ENCODE measurements around the gene PEX11G.

The PEX11G gene

DNA sequence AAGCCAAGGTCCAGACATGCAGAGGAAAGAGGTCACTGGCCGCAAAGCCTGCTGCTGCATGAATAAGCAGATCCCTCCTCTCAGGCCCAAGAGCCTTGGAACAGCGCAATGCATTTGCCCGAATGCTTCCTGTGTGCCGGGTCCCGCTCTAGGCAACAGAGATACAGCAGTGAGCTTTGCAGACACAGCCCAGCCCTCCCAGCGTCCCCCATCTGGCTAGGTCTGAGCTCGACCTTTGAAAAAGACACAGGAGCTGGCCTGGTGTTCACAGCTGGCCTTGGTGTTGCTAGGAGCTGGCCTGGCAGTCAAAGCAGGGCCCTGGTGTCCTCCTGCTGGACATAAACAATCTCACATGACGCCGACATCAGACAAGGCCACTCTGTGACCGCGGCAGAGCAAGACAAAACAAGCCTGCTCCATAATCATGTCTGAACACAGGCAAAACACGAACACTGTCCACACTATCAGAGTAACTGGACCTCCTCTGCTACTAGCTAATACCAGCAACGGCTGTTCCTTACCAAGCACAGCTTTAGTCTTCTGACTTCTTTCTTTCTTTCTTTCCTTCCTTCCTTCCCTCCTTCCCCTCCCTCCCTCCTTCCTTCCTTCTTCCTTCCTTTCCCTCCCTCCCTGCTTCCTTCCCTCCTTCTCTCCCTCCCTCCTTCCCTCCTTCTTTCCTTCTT, 5.7 kb upstream of the PEX11G start:
- DNase-seq (ENCODE audit: low read depth), result no peak

- no peak for DNase-seq (ENCODE audit: low read depth)
Observed at GRCh38 chr19:7492558-7492957, 3.7 kb upstream of the PEX11G start.

GRCh38 chr19:7492142-7492541, 3.3 kb upstream of the PEX11G start:
- no peak for DNase-seq (ENCODE audit: low read depth)

GRCh38 chr19:7489609-7490044, 792 bp upstream of the PEX11G start:
- no peak for DNase-seq (ENCODE audit: low read depth)

DNA sequence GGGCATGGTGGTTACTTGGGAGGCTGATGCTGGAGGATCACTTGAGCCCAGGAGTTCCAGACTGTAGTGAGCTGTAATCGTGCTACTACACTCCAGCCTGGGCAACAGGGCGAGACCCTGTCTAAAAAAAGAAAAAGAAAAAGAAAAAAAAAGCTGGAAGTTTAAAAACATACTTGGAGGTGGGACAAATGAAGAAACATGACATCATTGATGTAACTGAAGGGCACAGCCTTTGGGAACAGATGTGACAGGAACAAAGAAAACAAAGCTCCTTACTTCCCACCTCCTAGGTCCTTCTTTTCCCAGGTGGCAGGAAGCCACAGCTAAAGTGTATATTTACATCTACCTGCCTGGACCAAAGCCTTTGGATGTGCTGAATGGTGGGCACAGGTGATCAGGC, 1.9 kb downstream of the PEX11G start:
- no peak for DNase-seq (ENCODE audit: low read depth)

- no peak for DNase-seq (ENCODE audit: low read depth)
Observed at GRCh38 chr19:7483720-7484201, 5.1 kb downstream of the PEX11G start.

- no peak for DNase-seq (ENCODE audit: low read depth)
Observed at GRCh38 chr19:7482584-7483439, 6.0 kb downstream of the PEX11G start.

- no peak for DNase-seq (ENCODE audit: low read depth)
Observed at GRCh38 chr19:7480970-7481255, 7.9 kb downstream of the PEX11G start.

DNA sequence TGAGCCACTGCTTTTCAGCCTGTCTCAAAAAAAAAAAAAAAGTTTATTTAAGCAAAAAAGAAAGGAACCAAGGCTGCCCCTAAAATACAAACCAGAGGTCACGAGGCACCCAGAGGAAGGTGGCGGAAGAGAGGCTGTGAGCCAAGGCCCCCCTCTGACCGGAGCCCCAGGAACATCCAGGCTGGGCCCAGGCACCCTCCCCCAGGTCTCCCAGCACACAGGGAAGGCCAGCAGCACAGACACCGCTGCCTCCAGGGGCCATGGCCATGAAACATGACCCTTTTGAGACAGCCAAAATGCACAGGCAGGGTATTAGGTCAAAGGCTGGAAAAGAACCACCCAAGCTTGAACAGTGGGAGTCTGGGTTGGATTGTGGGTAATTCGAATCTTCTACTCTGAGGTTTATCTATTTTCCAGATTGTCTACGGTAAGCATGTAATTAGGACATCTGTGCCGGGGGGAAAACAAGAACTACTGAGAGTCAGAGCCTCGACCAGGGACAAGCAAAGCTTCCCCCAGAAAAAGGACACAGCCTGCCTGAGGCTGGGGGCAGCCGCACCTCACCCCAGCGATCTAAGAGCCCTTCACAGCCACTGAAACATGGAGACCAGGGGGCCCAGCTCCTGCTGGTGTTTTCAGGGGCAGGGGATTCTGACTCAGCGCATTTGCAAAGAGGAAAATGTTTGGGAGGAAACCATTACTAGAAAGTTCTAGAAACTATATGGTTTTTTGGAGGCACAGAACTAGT, 8.4 kb downstream of the PEX11G start:
- DNase-seq (ENCODE audit: low read depth), result no peak

- DNase-seq (ENCODE audit: low read depth), result no peak
Observed at GRCh38 chr19:7478843-7479227, 10.0 kb downstream of the PEX11G start.

GRCh38 chr19:7478173-7478842, 10.5 kb downstream of the PEX11G start:
- DNase-seq (ENCODE audit: low read depth), result no peak

- DNase-seq (ENCODE audit: low read depth), result no peak
Observed at GRCh38 chr19:7477758-7478157, 11.1 kb downstream of the PEX11G start.

DNA sequence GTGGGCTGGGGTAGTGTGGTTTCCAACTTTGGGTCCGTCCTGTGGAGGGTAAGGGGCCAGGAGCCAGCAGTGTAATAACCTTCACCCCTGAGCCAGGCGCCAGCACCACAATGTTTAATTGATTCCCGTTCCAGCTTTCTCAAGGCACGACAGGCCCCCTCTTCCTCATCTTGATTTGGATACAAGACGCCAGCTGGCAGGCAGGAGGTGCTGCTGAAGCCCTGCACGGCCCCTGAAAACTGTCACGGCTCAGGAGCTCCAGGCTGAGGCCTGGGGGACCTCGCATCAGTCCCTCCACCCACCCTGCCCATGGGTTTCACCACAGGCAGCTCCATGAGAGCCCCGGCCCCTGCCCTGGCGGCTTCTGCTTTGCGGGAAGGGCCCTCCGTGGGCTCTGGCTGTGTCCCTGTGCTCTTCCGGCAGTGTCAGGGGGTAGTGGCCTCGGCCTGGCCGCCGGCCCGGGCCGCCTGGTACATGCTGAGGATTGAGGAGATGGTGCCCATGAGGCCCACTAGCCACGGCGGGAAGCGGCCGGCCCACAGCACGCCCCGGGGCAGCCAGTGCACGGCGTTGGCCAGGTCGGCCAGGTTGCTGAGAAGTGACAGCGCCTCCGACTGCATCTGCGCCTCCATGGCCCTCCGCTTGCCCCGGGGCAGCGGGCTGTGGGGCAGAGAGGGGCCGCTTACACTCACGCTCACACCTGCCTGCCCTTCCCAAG, 11.9 kb downstream of the PEX11G start:
- no peak for DNase-seq (ENCODE audit: low read depth)

DNA sequence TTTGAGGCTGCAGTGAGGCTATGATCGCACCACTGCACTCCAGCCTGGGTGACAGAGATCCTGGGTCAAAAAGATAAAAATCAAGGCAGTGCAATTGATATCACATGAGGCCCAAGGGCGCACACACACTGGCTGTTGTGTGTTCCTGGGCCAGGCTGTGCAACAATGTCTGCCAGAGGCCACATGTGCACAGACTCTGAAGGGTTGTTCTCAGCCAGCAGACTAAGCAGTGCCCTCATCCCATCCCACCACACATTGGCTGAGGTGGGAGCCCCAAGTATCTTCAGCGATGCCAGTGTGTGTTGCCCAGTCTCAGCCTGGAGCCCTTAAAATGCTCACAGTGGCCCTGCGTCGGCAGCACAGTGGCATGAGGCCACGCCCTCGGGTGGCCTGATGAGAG, 12.6 kb downstream of the PEX11G start:
- no peak for DNase-seq (ENCODE audit: low read depth)

DNA sequence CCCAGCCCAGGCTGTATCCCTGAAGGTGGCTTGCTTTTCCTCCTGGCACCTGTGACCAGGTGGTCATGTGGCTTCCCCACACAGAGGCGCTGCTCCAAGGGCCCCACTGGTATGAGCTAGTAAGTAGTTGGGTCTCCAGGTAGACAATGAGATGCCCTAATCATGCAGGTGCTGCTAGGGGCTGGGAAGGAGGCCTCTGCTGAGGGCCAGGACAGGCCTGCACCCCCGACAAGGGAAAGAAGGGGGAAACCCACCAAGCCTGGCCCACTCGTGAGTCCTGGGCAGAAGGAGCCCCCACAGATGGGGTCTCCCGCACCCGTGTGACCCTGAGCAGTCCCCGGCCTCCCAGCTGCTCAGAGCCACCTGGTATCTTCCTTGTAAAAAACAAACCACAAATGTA, 13.2 kb downstream of the PEX11G start:
- DNase-seq (ENCODE audit: low read depth), result no peak

DNA sequence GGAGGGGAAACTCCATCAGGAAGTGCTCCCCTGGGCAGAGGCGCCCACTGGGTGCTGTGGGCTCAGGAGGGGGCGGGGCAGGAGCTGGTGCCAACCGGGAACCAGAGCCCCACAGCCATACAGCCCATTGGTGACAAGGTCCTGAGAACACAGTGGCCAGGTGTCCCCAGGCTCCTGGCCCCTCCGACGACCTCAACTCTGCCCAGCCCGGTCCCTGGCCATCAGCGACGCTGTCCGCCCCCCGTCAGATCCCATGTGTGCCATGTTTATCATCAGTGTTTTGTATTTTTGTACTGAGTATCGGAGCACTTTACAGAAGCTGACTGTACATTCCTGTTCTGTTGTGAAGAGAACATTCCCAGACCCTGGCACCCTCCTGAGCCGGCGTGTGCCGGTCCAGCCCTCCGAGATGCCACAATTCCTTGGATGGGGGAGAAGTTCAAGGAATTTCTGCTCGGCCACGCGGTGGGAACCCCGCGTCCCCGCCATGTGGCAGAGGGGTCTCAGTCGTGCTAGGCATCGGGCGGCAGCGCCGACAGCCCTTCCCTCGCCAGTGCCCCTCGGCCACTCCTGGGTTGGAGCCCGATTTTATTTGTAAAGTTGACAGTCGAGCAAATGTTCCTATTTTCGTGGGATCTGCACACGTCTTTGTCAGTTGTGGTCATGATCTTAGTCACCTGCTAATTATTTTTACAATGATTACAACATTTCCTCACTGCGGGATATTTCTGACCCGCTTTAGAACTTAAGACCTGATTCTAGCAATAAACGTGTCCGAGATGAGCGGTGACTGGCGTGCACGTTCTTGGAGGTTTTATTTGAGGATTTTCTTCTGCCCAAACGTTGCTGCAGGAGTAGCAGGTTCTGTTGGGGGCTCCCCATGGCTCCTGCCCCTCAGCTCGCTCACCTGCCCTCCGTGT, 16.9 kb downstream of the PEX11G start:
- DNase-seq (ENCODE audit: low read depth), result no peak

DNA sequence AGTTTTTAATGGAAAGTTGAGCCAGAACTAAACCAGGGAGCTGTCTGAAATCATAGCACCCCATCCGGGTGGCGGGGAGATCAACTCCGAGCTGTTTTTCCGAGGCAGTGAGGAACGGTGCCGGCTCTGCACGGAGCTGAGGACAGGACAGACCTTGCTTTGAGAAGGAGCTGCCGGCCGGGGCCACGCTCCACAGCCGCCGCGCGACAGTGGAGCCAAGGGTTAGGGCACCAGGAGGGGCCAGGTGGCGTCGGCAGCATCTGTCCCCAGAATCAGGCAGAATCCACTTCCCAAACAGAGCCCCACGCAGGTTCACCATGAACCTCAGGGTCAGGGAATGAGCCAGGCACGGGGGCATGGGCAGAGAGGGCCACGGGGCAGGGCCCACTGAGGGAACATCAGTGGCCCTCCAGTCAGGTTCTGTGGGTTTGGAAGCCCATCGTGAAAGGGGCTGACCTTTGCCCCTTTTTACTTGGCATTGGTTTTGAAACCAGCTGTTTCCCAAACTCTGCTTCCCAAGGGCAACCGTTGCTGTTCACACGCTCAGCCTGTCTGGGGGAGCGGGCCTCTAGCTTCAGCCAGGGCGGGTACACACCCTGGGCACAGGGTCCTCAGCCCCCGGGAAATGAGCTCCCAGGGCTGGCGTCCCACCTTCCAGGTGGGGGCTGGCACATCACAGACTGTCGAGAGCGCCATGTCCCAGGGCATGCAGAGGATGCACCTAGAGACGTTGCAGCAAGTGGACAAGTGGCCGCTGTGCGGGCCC, 18.1 kb downstream of the PEX11G start:
- DNase-seq (ENCODE audit: low read depth), result no peak

- DNase-seq (ENCODE audit: low read depth), result no peak
Observed at GRCh38 chr19:7469669-7470285, 19.1 kb downstream of the PEX11G start.

DNA sequence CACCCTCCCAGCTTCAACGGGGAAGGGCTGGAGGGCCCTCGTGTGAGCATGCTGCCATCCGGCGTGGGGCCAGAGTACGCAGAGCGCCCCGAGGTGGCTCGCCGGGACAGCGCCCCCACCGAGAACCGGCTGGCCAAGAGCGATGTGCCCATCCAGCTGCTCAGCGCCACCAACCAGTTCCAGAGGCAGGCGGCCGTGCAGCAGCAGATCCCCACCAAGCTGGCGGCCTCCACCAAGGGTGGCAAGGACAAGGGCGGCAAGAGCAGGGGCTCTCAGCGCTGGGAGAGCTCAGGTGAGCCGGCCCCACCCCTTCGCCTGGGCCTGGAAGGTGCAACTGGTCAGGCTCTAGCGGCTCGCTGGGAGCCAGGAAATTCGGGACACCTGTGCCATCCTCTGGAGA, 20.0 kb downstream of the PEX11G start:
- no peak for DNase-seq (ENCODE audit: low read depth)

All from stimulated activated CD4-positive, alpha-beta T cell treated with anti-CD3 and anti-CD28 coated beads, Interleukin-2, amount 100 ng/mL, for 4 hours (primary cell).